ENCODE measurements around the gene RFX5.
"Not testable (repeated sequence)": the region's sequence is repeated elsewhere in the genome, so short reads cannot be mapped to it uniquely, and the experiment has no call there.

Gene RFX5

GRCh38 chr1:151346769-151347522, at the start of gene RFX5:
TSS of gene RFX5 (minus strand) at chr1:151347252. CDS start at chr1:151346320, 932 bp downstream.
- Mint-ChIP-seq H3K4me3 (peak within 1 kb of the TSS; percentile 93), H3K9me3 (peaks cover 17% of the 10 kb centered on the region), H3K36me3 (ENCODE audit: low read depth) (peaks cover 45% of the 10 kb centered on the region), H3K4me1 (peaks cover 59% of the 10 kb centered on the region), H3K27me3 (ENCODE audit: low read depth, poor library complexity) (peaks cover 5% of the 10 kb centered on the region), H3K27ac (peak within 1 kb of the TSS; percentile 100)
- TF ChIP-seq, protein P1, sequence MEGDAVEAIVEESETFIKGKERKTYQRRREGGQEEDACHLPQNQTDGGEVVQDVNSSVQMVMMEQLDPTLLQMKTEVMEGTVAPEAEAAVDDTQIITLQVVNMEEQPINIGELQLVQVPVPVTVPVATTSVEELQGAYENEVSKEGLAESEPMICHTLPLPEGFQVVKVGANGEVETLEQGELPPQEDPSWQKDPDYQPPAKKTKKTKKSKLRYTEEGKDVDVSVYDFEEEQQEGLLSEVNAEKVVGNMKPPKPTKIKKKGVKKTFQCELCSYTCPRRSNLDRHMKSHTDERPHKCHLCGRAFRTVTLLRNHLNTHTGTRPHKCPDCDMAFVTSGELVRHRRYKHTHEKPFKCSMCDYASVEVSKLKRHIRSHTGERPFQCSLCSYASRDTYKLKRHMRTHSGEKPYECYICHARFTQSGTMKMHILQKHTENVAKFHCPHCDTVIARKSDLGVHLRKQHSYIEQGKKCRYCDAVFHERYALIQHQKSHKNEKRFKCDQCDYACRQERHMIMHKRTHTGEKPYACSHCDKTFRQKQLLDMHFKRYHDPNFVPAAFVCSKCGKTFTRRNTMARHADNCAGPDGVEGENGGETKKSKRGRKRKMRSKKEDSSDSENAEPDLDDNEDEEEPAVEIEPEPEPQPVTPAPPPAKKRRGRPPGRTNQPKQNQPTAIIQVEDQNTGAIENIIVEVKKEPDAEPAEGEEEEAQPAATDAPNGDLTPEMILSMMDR (IDR thresholded peaks at IDR 0.05): no peak
- peak; percentile 87 for DNase-seq

GRCh38 chr1:151396265-151396664, 49.2 kb upstream of the RFX5 start:
- H3K4me1 Mint-ChIP-seq: peaks cover 28% of the 10 kb centered on the region
- H3K27ac Mint-ChIP-seq; DNase-seq; H3K4me3 Mint-ChIP-seq; H3K27me3 Mint-ChIP-seq (ENCODE audit: low read depth, poor library complexity): not testable (repeated sequence)
- H3K36me3 Mint-ChIP-seq (ENCODE audit: low read depth): peaks cover 13% of the 10 kb centered on the region
- peaks cover 23% of the 10 kb centered on the region for H3K9me3 Mint-ChIP-seq

- H3K27ac Mint-ChIP-seq: no peak overlapping the region
- TF ChIP-seq, protein P1 (IDR thresholded peaks at IDR 0.05): no peak
Observed at GRCh38 chr1:151393583-151393982, 46.5 kb upstream of the RFX5 start.

DNA sequence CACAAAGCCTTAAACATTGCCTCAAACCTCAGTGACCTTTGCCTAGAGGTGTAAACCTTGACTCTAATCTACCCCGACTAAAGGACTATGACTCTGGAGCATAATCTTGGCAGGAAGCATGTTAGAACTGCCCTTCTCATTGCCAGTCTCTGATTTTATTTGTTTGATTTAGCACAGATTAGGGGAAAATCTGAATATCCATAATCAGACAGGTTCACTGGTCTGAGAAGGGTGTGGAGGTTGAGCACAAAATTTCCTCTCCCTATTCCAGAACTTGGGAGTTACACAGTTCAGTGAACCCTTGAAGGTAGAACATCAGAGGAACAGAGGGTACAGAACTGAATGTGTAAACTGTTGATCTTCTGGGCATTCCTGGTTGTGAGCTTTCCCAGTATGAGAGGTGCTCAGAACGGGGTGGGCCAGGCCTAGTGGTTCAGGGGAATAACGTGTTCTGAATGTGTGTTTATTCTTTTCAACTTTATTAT, 44.1 kb upstream of the RFX5 start:
- H3K36me3 Mint-ChIP-seq (ENCODE audit: low read depth): peaks cover 5% of the 10 kb centered on the region
- DNase-seq: no peak
- H3K4me1 Mint-ChIP-seq: no peaks in the 10 kb centered on the region
- peaks cover 8% of the 10 kb centered on the region for H3K27me3 Mint-ChIP-seq (ENCODE audit: low read depth, poor library complexity)
- no peak overlapping the region for H3K27ac Mint-ChIP-seq
- TF ChIP-seq, protein P1 (IDR thresholded peaks at IDR 0.05): no peak
- peaks cover 30% of the 10 kb centered on the region for H3K9me3 Mint-ChIP-seq
- no peak overlapping the region for H3K4me3 Mint-ChIP-seq

More at GRCh38 chr1:151393583-151393982, 46.5 kb upstream of the RFX5 start:
- H3K27me3 Mint-ChIP-seq (ENCODE audit: low read depth, poor library complexity): peaks cover 8% of the 10 kb centered on the region
- no peak for DNase-seq
- peaks cover 7% of the 10 kb centered on the region for H3K4me1 Mint-ChIP-seq
- H3K9me3 Mint-ChIP-seq: peaks cover 23% of the 10 kb centered on the region
- no peak overlapping the region for H3K4me3 Mint-ChIP-seq
- peaks cover 5% of the 10 kb centered on the region for H3K36me3 Mint-ChIP-seq (ENCODE audit: low read depth)

DNA sequence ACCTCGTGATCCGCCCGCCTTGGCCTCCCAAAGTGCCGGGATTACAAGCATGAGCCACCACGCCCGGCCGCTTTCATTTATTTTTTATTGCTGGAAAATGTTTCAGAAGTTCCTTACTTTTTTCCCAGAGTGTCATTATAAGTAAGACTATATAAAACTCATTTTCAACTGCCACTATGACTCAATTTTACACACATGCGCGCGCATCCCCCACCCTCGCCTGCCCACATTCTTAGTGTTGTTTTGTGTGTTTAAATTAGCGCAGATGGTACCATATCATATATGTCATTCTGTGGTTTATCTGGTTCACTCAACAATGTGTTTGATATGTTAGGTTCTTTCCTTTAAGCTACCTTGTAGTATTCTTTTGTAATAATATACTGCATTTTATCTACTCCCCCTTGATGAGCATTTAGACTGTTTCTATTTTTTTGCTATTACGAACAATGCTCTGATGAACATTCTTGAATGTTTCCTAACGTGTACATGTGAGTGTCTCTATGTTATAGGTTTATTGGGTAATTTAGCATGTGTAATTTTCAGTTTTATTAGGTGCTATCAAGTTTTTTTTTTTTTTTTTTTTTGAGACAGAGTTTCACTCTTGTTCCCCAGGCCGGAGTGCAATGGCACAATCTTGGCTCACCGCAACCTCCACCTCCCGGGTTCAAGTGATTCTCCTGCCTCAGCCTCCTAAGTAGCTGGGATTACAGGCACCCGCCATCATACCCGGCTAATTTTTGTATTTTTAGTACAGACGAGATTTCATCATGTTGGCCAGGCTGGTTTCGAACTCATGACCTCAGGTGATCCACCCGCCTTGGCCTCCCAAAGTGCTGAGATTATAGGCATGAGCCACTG, 43.4 kb upstream of the RFX5 start:
- H3K4me1 Mint-ChIP-seq; H3K27ac Mint-ChIP-seq; H3K36me3 Mint-ChIP-seq (ENCODE audit: low read depth); H3K4me3 Mint-ChIP-seq; DNase-seq; H3K27me3 Mint-ChIP-seq (ENCODE audit: low read depth, poor library complexity): not testable (repeated sequence)
- H3K9me3 Mint-ChIP-seq: peaks cover 30% of the 10 kb centered on the region

DNA sequence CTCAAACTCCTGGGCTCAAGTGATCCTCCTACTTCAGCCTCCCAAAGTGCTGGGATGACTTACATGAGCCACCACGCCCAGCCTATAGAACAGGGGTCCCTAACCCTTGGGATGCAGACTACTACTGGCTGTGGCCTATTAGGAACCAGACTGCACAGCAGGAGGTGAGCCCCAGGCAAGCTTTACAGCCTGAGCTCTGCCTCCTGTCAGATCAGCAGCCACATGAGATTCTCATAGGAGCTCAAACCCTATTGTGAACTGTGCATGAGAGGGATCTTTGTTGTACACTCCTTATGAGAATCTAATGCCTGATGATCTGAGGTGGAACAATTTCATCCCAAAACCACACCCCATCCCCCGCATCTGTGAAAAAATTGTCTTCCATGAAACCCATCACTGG, 39.0 kb upstream of the RFX5 start:
- Mint-ChIP-seq H3K4me1 (no peaks in the 10 kb centered on the region), H3K27ac (no peak overlapping the region), H3K4me3 (no peak overlapping the region), H3K36me3 (ENCODE audit: low read depth) (no peaks in the 10 kb centered on the region), H3K9me3 (peaks cover 8% of the 10 kb centered on the region), H3K27me3 (ENCODE audit: low read depth, poor library complexity) (no peaks in the 10 kb centered on the region)
- TF ChIP-seq, protein P1 (IDR thresholded peaks at IDR 0.05): no peak
- no peak for DNase-seq

All from nephron progenitor cell (in vitro differentiated cells).